NCI-H187 (cell line): ENCODE results near the gene ADAMTS15.

Experiments used
- DNase-seq, 2 experiments: peaks; one replicate each; lab custom pipeline; 2025; lab: John Stamatoyannopoulos, UW

ADAMTS15 gene

DNA sequence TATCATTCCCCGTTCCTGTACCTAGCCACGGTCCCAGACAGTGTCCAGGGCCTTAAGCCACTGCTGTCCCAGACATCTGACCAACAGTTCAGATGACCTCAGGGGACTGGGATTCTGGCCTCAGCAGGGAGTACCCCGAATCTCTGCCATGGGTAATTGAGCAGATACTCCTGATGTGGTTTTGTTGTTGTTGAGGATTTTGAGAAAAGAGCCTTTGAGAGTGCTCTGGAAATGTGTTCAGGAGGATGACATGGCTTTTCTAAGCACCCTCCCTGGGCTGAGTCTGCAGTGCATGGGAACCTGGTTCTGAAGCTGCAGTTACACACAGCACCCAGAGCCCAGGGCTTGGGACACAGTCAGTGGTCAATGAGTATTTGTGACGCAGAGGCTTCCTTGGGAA is 30.4 kb downstream of the ADAMTS15 start:
- no peak for DNase-seq

DNA sequence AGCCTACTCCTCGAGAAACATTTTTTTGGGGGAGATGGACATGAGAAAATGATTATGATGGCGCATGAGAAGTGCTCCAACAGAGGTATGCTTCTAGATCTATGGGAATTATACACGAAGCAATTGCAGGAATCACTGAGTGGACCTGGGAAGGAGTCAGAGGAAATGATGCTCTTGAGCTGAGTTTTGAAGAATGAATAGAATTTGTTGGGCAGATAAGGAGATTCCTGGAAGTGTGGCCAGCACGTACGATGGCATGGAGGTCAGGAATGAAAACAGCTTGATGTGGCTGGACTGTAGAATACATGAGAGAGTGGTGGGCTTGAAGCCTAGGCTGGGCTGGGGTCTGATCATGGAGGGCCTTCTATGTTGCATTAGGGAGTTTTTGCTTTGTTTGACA is 31.7 kb downstream of the ADAMTS15 start:
- DNase-seq, result no peak

- no peak for DNase-seq
Measured at GRCh38 chr11:130480711-130481140, 32.3 kb downstream of the ADAMTS15 start.

DNA sequence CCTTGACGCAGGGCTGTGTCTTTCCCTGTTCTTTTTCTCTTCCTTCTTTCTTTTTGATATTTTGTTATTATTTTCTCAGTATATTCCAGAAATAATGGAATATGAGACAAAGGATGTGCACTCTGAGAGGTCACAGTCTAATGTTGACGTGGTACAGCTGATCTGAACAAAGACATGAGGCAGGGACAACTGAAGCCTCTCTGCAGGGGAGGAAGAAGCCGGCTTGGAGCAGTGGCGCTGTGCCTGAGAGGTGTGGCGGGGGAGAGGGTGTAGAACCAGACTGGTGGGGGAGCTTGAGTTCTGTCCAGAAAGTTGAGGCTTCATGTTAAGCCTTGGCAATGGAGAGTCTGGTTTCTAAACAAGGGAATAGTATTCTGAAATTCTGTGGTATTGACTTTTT is 34.7 kb downstream of the ADAMTS15 start:
- DNase-seq, result no peak

GRCh38 chr11:130485983-130486382 is 37.5 kb downstream of the ADAMTS15 start:
- DNase-seq, result no peak

DNA sequence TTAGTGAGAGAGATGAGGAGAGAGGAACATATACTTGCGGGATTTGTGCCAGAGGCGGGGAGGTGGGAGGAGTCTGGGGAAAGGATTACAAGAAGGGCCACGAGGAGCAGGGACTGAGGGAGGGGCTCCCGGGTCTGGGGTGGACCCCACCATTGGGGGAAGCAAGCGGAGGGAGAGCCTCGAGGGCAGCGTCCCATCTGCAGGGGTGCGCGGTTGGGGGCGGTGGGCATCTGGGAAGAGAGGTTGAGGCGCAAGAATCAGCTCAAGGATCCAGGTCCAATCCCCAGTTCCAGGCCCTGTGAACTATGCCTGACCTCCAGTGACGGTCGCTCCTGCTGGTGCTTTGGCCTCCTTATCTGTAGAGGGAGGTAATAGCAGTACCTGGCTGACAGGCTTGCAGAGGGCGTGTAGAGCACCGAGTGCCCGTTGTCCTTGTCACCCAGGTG is 38.0 kb downstream of the ADAMTS15 start:
- DNase-seq, result no peak

- DNase-seq, result no peak
Measured at GRCh38 chr11:130486987-130487923, 38.8 kb downstream of the ADAMTS15 start.

GRCh38 chr11:130487924-130488815 is 39.7 kb downstream of the ADAMTS15 start:
- no peak for DNase-seq

GRCh38 chr11:130488848-130489584 is 40.6 kb downstream of the ADAMTS15 start:
- no peak for DNase-seq

GRCh38 chr11:130489716-130490115 is 41.3 kb downstream of the ADAMTS15 start:
- DNase-seq, result no peak

DNA sequence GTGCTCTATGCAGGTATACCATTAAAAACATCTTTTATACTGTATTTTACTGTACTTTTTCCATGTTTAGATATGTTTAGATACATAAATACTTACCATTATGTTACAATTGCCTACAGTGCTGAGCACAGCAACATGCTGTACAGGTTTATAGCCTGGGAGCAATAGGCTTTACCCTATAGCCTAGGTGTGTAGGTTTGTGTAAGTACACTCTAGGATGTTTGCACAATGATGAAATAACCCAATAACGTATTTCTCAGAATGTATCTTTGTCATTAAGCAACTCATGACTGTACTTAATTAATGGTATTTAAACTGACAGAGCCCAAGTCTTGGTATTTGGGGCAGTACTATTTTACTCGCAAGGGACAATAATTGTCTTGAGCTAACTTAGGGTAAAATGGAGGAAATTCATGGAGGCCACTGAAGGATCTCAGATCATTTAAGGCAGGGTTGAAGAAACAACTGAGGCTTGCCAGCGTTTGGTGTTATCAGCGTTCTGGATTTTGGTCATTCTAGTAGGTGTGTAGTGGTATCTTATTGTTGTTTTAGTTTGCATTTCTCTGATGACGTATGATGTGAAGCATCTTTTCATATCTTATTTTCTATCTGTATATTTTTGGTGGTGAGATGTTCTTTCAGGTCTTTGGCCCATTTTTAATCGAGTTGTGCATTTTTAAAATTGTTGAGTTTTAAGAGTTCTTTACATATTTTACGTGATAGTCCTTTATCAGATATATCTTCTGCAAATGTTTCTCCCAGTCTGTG is 42.4 kb downstream of the ADAMTS15 start:
- DNase-seq, result no peak

GRCh38 chr11:130498181-130498580 is 49.7 kb downstream of the ADAMTS15 start:
- no peak for DNase-seq

GRCh38 chr11:130499828-130500227 is 51.4 kb downstream of the ADAMTS15 start:
- no peak for DNase-seq

DNA sequence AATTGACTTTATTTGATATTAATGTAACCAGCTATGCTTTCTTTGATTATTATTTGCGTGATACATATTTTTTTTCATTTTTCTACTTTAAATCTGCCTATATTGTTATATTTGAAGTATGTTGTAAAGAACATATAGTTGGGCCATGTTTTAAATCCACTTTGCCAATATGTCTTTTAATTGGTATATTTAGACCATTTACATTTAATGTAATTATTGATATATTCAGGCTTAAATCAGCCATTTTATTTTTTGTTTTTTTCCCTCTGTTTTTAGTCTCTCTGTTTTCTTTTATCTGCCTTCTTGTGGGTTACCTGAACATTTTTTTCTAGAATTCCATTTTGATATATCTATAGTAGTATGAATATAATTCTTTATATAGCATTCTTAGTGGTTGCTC is 55.9 kb downstream of the ADAMTS15 start:
- DNase-seq, result no peak

- DNase-seq, result no peak
Measured at GRCh38 chr11:130508913-130509312, 60.5 kb downstream of the ADAMTS15 start.

DNA sequence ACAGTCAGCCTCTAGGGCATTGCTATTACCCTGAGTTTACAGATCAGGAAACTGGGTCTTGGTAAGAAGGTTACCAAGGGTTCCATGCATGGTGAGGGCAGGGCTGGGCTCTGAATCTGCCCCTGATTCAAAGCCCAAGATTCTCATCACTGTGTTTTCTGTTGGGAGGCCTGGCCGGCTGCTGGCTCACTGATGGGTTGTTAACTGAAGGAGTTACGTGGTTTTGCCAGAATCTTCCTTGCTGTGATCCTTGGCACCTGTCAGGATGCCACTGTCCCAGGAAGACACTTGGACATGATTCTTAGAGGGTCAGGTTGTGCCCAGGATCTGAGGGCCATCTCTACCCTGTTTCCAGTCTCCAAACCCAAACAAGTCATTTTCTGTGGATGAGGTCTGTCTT is 61.5 kb downstream of the ADAMTS15 start:
- DNase-seq, result no peak

DNA sequence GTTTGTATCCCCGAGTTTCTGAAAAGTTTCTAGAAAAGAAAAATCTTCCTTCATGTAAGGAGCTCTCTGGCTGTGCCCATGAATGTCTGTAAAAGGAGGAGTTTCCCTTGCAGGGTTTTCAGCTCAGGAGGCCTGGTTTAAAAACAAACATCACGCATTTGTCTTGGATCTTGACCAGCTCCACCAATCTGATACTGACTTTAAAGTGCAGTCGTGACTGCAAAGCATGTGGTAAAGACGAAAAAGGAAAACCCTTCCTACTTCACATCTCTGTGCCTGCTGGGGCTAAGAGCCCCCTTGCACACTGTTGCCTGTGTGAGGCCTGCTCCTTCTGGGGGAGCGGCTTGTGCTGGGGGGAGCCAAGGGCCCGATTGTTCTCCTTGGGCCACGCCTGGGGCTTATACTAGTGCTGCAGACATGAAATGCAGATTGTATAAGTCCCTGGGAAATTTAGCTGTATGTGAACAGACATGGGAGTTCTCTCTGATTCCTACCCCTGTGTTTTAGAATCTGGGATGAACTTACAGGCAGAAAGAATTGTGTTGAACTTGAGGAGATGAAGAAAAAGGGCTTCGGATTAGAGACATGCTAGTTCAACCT is 62.1 kb downstream of the ADAMTS15 start:
- no peak for DNase-seq

- no peak for DNase-seq
Measured at GRCh38 chr11:130511765-130512164, 63.3 kb downstream of the ADAMTS15 start.

- no peak for DNase-seq
Measured at GRCh38 chr11:130512662-130513061, 64.2 kb downstream of the ADAMTS15 start.

GRCh38 chr11:130513132-130513531 is 64.7 kb downstream of the ADAMTS15 start:
- no peak for DNase-seq

- DNase-seq, result no peak
Measured at GRCh38 chr11:130514316-130514715, 65.9 kb downstream of the ADAMTS15 start.
